Hepatocyte (in vitro differentiated cells): ENCODE measurements around the gene DUOX2.

Experiments
- EZH2 ChIP-seq: fragments of 200-600 bp; sonication (generic); IDR thresholded peaks from 2 replicates; pipeline ENCODE4 v1.6.1; 2016; ENCODE audit warnings: antibody characterized with exemption, mild to moderate bottlenecking, borderline replicate concordance
- TF ChIP-seq, protein P1 (sequence below): fragments of 200-600 bp; sonication (generic); IDR thresholded peaks from 2 replicates; pipeline ENCODE4 v1.5.1; 2016; ENCODE audit warnings: antibody characterized with exemption, mild to moderate bottlenecking; ENCODE audit not compliant: poor library complexity

DNA sequence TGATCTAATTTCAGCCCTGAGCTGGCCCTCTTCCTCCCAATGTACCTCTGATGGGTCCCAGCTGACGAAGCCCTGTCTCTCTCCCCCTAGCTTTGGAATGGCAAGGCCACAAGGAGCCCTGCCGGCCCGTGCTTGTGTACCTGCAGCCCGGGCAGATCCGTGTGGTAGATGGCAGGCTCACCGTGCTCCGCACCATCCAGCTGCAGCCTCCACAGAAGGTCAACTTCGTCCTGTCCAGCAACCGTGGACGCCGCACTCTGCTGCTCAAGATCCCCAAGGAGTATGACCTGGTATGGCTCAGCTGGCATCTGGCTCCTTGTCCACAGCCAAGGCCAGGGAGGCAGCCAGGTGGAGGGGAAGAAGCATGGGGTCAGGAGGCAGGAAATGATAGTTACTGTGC, 30.0 kb upstream of the DUOX2 start:
- TF ChIP-seq, protein P1, sequence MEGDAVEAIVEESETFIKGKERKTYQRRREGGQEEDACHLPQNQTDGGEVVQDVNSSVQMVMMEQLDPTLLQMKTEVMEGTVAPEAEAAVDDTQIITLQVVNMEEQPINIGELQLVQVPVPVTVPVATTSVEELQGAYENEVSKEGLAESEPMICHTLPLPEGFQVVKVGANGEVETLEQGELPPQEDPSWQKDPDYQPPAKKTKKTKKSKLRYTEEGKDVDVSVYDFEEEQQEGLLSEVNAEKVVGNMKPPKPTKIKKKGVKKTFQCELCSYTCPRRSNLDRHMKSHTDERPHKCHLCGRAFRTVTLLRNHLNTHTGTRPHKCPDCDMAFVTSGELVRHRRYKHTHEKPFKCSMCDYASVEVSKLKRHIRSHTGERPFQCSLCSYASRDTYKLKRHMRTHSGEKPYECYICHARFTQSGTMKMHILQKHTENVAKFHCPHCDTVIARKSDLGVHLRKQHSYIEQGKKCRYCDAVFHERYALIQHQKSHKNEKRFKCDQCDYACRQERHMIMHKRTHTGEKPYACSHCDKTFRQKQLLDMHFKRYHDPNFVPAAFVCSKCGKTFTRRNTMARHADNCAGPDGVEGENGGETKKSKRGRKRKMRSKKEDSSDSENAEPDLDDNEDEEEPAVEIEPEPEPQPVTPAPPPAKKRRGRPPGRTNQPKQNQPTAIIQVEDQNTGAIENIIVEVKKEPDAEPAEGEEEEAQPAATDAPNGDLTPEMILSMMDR, result no peak
- no peak for TF ChIP-seq EZH2
